HG02885 (cell line): ENCODE results near the gene HOXB3.

Experiments
- ATAC-seq: cut with Tn5 transposase; IDR thresholded peaks from one replicate; pipeline ENCODE4 v1.9.1; 2021; ENCODE audit warnings: mild to moderate bottlenecking; ENCODE audit not compliant: unreplicated experiment, poor library complexity

HOXB3 gene

GRCh38 chr17:48626245-48627117, 36.4 kb upstream of the HOXB3 start, which contains the start of gene HOXB9:
Gene HOXB9 (minus strand): TSS chr17:48626358. CDS start chr17:48626269, 89 bp downstream.
- ATAC-seq: no peak

- no peak for ATAC-seq
Measured at GRCh38 chr17:48625495-48626244, 35.6 kb upstream of the HOXB3 start.

- ATAC-seq: no peak
Measured at GRCh38 chr17:48624544-48625494, 34.8 kb upstream of the HOXB3 start.

GRCh38 chr17:48624118-48624517, 34.1 kb upstream of the HOXB3 start:
- ATAC-seq: no peak

- no peak for ATAC-seq
Measured at GRCh38 chr17:48623583-48623982, 33.5 kb upstream of the HOXB3 start.

GRCh38 chr17:48622857-48623256, 32.8 kb upstream of the HOXB3 start:
- no peak for ATAC-seq

- ATAC-seq: no peak
Measured at GRCh38 chr17:48621410-48622392, 31.7 kb upstream of the HOXB3 start.

GRCh38 chr17:48620461-48621139, 30.6 kb upstream of the HOXB3 start:
- ATAC-seq: no peak

GRCh38 chr17:48619826-48620449, 29.9 kb upstream of the HOXB3 start:
- no peak for ATAC-seq

- no peak for ATAC-seq
Measured at GRCh38 chr17:48618256-48618896, 28.3 kb upstream of the HOXB3 start.

- no peak for ATAC-seq
Measured at GRCh38 chr17:48617471-48618255, 27.6 kb upstream of the HOXB3 start.

GRCh38 chr17:48616717-48617470, 26.9 kb upstream of the HOXB3 start:
- no peak for ATAC-seq

GRCh38 chr17:48615963-48616716, 26.1 kb upstream of the HOXB3 start:
- no peak for ATAC-seq

- no peak for ATAC-seq
Measured at GRCh38 chr17:48615047-48615962, 25.3 kb upstream of the HOXB3 start, which contains the start of gene HOXB8. Gene HOXB8 (minus strand): TSS chr17:48615292. CDS start chr17:48614704, 588 bp downstream.
